Activated T-helper 17 cell treated with anti-CD3 and anti-CD28 coated beads, Interleukin-2, amount 50 U/mL, for 72 hours (primary cell): ENCODE data around the gene INO80. TPM values are rescaled to one million over a fixed set of nuclear protein-coding genes. Genes with fewer than 3 reads are reported as not detected.
A peak's percentile ranks its signal among the peaks of the same experiment; 100 is the strongest.

ENCODE experiments used
- ATAC-seq: fragments of 150-1000 bp; cut with Tn5 transposase; replicated peaks from 2 replicates; pipeline ENCODE4 v1.10.0; 2021; ENCODE audit warnings: mild to moderate bottlenecking, moderate library complexity
- H3K27ac Mint-ChIP-seq: one replicate; pipeline ENCODE4 v1.8.0; 2022; ENCODE audit warnings: mixed read lengths
- H3K27me3 Mint-ChIP-seq: one replicate; pipeline ENCODE4 v1.8.0; 2022; ENCODE audit warnings: mixed read lengths
- H3K36me3 Mint-ChIP-seq: one replicate; pipeline ENCODE4 v1.8.0; 2022; ENCODE audit warnings: low read depth, mild to moderate bottlenecking, mixed read lengths
- H3K4me1 Mint-ChIP-seq: one replicate; pipeline ENCODE4 v1.8.0; 2022; ENCODE audit warnings: mixed read lengths
- H3K4me3 Mint-ChIP-seq: one replicate; pipeline ENCODE4 v1.8.0; 2022; ENCODE audit warnings: mild to moderate bottlenecking, mixed read lengths
- H3K9me3 Mint-ChIP-seq: one replicate; pipeline ENCODE4 v1.8.0; 2022; ENCODE audit warnings: mixed read lengths
- total RNA-seq, 2 donors: library from RNA; stranded (reverse); gene quantifications; one replicate each; pipeline ENCODE4 v1.2.3, GENCODE V29; 2022

The INO80 gene
- total RNA-seq, 2 donors from 2014 or later: 22.8 to 25.9 TPM

GRCh38 chr15:40988156-40988555, 127.9 kb downstream of the INO80 start:
- H3K27me3 Mint-ChIP-seq: no peaks in the 10 kb centered on the region
- no peaks in the 10 kb centered on the region for H3K9me3 Mint-ChIP-seq
- no peak overlapping the region for H3K27ac Mint-ChIP-seq
- peaks cover 91% of the 10 kb centered on the region for H3K36me3 Mint-ChIP-seq
- no peak overlapping the region for H3K4me3 Mint-ChIP-seq
- H3K4me1 Mint-ChIP-seq: peaks cover 18% of the 10 kb centered on the region
- ATAC-seq: no peak

GRCh38 chr15:40986820-40987219, 129.3 kb downstream of the INO80 start:
- Mint-ChIP-seq H3K36me3 (peaks cover 92% of the 10 kb centered on the region), H3K4me3 (no peak overlapping the region), H3K27ac (no peak overlapping the region), H3K4me1 (peaks cover 20% of the 10 kb centered on the region), H3K9me3 (no peaks in the 10 kb centered on the region), H3K27me3 (no peaks in the 10 kb centered on the region)
- ATAC-seq: no peak

- ATAC-seq: no peak
Observed at GRCh38 chr15:40985541-40986330, 130.3 kb downstream of the INO80 start.

GRCh38 chr15:40984964-40985363, 131.1 kb downstream of the INO80 start:
- H3K27ac Mint-ChIP-seq: peak overlapping the region; percentile 40
- no peak for ATAC-seq
- no peaks in the 10 kb centered on the region for H3K27me3 Mint-ChIP-seq
- peaks cover 10% of the 10 kb centered on the region for H3K4me1 Mint-ChIP-seq
- no peaks in the 10 kb centered on the region for H3K9me3 Mint-ChIP-seq
- no peak overlapping the region for H3K4me3 Mint-ChIP-seq
- H3K36me3 Mint-ChIP-seq: peaks cover 95% of the 10 kb centered on the region

More at GRCh38 chr15:40985541-40986330, 130.3 kb downstream of the INO80 start:
- no peaks in the 10 kb centered on the region for H3K27me3 Mint-ChIP-seq
- no peak overlapping the region for H3K4me3 Mint-ChIP-seq
- H3K4me1 Mint-ChIP-seq: peaks cover 16% of the 10 kb centered on the region
- H3K27ac Mint-ChIP-seq: peak overlapping the region; percentile 40
- H3K9me3 Mint-ChIP-seq: no peaks in the 10 kb centered on the region
- H3K36me3 Mint-ChIP-seq: peaks cover 94% of the 10 kb centered on the region

- Mint-ChIP-seq H3K27me3 (no peaks in the 10 kb centered on the region), H3K9me3 (no peaks in the 10 kb centered on the region), H3K4me1 (peaks cover 4% of the 10 kb centered on the region), H3K27ac (no peak overlapping the region), H3K36me3 (peaks cover 95% of the 10 kb centered on the region), H3K4me3 (no peak overlapping the region)
- no peak for ATAC-seq
Observed at GRCh38 chr15:40984406-40984805, 131.7 kb downstream of the INO80 start.

- Mint-ChIP-seq H3K36me3 (peaks cover 97% of the 10 kb centered on the region), H3K9me3 (no peaks in the 10 kb centered on the region), H3K27ac (no peak overlapping the region), H3K27me3 (no peaks in the 10 kb centered on the region), H3K4me3 (no peak overlapping the region), H3K4me1 (peaks cover 4% of the 10 kb centered on the region)
- ATAC-seq: no peak
Observed at GRCh38 chr15:40982855-40983254, 133.2 kb downstream of the INO80 start.

- Mint-ChIP-seq H3K9me3 (no peaks in the 10 kb centered on the region), H3K27ac (peak overlapping the region; percentile 2), H3K27me3 (no peaks in the 10 kb centered on the region), H3K4me3 (no peak overlapping the region), H3K36me3 (peaks cover 97% of the 10 kb centered on the region), H3K4me1 (peaks cover 4% of the 10 kb centered on the region)
- ATAC-seq: no peak
Observed at GRCh38 chr15:40981186-40981585, 134.9 kb downstream of the INO80 start.

GRCh38 chr15:40978562-40978961, 137.5 kb downstream of the INO80 start:
- Mint-ChIP-seq H3K4me3 (no peak overlapping the region), H3K36me3 (peaks cover 72% of the 10 kb centered on the region), H3K4me1 (peaks cover 4% of the 10 kb centered on the region), H3K9me3 (no peaks in the 10 kb centered on the region), H3K27me3 (no peaks in the 10 kb centered on the region), H3K27ac (no peak overlapping the region)
- no peak for ATAC-seq

- peaks cover 4% of the 10 kb centered on the region for H3K4me1 Mint-ChIP-seq
- no peaks in the 10 kb centered on the region for H3K27me3 Mint-ChIP-seq
- no peak overlapping the region for H3K4me3 Mint-ChIP-seq
- ATAC-seq: no peak
- no peaks in the 10 kb centered on the region for H3K9me3 Mint-ChIP-seq
- no peak overlapping the region for H3K27ac Mint-ChIP-seq
- H3K36me3 Mint-ChIP-seq: peaks cover 67% of the 10 kb centered on the region
Observed at GRCh38 chr15:40978141-40978540, 137.9 kb downstream of the INO80 start.

GRCh38 chr15:40976819-40977218, 139.3 kb downstream of the INO80 start:
- Mint-ChIP-seq H3K4me3 (no peak overlapping the region), H3K27ac (peak overlapping the region; percentile 62), H3K36me3 (peaks cover 54% of the 10 kb centered on the region), H3K9me3 (no peaks in the 10 kb centered on the region), H3K27me3 (no peaks in the 10 kb centered on the region), H3K4me1 (peaks cover 3% of the 10 kb centered on the region)
- no peak for ATAC-seq

GRCh38 chr15:40974879-40975278, 141.2 kb downstream of the INO80 start:
- Mint-ChIP-seq H3K4me1 (no peaks in the 10 kb centered on the region), H3K27ac (no peak overlapping the region), H3K4me3 (no peak overlapping the region), H3K9me3 (no peaks in the 10 kb centered on the region), H3K36me3 (peaks cover 35% of the 10 kb centered on the region), H3K27me3 (no peaks in the 10 kb centered on the region)
- ATAC-seq: no peak

- ATAC-seq: no peak
- Mint-ChIP-seq H3K27ac (no peak overlapping the region), H3K4me3 (no peak overlapping the region), H3K9me3 (no peaks in the 10 kb centered on the region), H3K27me3 (peaks cover 3% of the 10 kb centered on the region), H3K4me1 (no peaks in the 10 kb centered on the region), H3K36me3 (no peaks in the 10 kb centered on the region)
Observed at GRCh38 chr15:40969363-40969762, 146.7 kb downstream of the INO80 start.

GRCh38 chr15:40968290-40969085, 147.6 kb downstream of the INO80 start:
- Mint-ChIP-seq H3K27me3 (peaks cover 4% of the 10 kb centered on the region), H3K4me3 (no peak overlapping the region), H3K9me3 (no peaks in the 10 kb centered on the region), H3K27ac (no peak overlapping the region), H3K4me1 (no peaks in the 10 kb centered on the region), H3K36me3 (no peaks in the 10 kb centered on the region)
- ATAC-seq: no peak

- Mint-ChIP-seq H3K4me1 (no peaks in the 10 kb centered on the region), H3K9me3 (no peaks in the 10 kb centered on the region), H3K27ac (no peak overlapping the region), H3K27me3 (peaks cover 4% of the 10 kb centered on the region), H3K4me3 (no peak overlapping the region), H3K36me3 (no peaks in the 10 kb centered on the region)
- no peak for ATAC-seq
Observed at GRCh38 chr15:40964634-40965033, 151.4 kb downstream of the INO80 start.

GRCh38 chr15:40964006-40964405, 152.1 kb downstream of the INO80 start:
- ATAC-seq: no peak
- no peak overlapping the region for H3K4me3 Mint-ChIP-seq
- H3K9me3 Mint-ChIP-seq: no peaks in the 10 kb centered on the region
- no peak overlapping the region for H3K27ac Mint-ChIP-seq
- no peaks in the 10 kb centered on the region for H3K36me3 Mint-ChIP-seq
- peaks cover 4% of the 10 kb centered on the region for H3K27me3 Mint-ChIP-seq
- no peaks in the 10 kb centered on the region for H3K4me1 Mint-ChIP-seq
